Measurements from ENCODE around the gene ESRRA.

The ESRRA gene

DNA sequence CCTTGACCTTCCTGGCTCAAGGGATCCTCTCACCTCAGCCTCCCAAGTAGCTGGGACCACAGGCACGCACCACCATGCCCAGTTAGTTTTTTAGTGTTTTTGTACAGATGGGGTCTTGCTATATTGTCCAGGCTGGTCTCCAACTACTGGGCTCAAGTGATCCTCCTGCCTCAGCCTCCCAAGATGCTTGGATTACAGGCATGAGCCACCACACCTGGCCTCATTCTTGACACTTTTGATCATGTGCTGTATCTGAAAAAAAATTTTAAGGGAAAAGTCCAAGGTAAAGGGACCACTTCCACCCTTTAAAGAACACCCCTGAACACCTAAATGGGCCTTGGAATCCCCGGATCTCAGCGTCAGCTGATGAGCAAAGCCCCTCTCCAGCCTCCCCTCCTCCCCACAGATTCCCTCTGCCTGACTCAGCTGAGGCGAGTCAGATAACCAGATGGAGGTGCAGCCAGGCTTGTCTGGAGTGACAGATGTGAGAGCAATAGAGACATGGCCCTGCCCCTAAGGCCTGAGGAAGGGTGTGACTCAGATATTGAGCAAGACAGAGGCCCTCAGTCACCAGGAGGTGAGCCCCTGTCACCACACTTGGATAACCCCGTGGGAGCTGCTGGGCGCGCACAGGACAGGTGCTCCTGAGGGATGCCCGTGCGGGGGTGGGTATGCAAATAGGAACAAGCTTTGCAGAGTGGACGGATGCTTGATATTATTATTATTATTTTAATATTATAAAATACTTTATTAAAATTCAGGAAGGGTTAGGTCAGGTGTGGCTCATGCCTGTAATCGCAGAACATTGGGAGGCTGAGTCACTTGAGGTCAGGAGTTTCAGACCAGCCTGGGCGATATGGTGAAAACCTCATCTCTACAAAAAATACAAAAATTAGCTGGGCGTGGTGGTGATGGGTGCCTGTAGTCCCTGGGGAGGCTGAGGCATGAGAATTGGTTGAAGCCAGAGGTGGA is 29.7 kb downstream of the ESRRA start:
- no peak for DNase-seq

DNA sequence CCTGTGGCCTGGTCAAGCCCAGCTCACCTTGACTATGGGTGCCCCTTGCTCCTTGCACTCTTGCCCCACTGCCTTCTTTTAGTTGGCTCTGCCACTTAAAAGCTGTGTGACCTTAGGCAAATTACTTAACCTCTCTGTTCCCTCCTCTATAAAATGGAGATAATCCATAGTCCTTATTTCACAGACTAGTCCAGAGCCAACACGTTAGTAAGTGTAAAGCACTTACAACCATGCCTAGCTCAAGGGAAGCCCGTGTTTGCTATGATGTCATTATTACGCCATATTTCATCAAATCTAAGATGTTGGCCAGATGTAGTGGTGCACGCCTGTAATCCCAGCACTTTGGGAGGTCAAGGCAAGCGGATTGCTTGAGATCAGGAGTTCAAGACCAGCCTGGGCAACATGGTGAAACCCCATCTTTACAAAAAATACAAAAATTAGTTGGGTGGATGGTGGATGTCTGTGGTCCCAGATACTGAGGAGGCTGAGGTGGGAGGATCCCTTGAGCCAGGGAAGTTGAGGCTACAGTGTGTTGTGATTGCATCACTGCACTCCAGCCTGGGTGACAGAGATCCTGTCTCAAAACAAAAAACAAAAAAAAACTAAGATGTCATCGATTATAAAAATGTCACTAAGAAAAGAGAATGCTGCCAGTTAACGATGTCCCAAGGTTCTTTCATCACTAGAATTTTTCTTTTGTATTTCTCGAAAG is 32.4 kb downstream of the ESRRA start:
- no peak for DNase-seq

DNA sequence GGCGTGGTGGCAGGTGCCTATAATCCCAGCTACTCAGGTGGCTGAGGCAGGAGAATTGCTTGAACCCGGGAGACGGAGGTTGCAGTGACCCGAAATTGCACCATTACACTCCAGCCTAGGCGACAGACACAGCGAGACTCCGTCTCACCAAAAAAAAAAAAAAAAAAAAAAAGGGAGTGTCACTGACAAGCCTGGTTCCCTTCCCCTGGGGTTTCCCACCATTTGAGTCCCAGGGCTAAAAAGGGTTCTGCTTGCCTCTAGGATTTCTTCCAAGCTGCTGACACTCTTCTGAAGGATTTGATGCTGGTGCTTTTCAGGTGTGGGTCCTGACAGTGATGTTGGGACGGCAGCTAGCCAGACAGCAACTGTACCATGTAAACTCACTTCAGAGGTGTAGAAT is 33.4 kb downstream of the ESRRA start:
- DNase-seq, result no peak

DNA sequence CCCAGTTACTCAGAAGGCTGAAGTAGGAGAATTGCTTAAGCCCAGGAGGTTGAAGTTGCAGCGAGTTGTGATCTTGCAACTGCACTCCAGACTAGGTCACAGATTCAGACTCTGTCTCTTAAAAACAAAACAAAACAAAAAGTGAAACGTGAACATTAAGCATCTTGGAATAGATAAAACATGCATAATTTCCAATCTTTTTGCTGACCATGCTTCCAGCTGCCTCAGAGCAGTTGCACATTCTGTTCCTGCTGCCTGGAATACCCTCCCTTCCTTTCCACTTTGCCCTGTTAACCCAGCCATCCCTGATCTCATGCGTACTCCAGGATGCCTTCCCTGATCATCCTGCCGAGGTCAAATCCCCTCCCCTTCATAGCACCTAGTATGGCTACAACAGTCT is 34.0 kb downstream of the ESRRA start:
- DNase-seq, result no peak

DNA sequence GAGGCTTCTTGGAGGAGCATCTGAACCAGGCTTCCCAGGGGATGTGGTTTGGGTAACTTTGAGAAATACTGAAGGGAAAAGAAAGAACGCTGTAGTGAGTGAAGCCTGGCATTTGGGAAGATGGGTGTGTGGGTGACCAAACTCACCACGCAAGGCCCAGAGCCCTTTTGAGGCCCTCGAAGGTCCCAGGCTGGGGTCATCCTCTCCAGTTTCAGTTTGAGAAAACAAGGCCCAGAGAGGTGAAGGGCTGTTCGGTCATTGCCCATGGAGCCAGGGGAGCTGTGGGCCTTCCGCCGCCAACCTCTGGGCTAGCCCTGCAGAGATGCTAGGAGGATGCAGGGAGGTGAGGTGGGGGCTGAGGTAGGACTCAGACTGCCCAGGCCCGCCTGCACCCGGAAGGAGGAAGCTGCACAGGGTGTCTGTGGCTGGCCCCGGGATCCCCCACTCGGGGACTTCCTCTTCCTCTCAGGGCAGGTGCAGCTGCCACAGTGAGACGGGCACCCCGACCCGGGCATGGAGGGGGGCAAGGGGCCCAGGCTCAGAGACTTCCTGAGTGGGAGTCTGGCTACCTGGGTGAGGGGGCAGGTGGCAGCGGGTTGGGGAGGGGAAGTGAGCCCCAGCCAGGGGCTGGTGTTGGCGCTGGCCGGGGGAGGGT is 34.6 kb downstream of the ESRRA start, which contains the start of gene CCDC88B:
Gene CCDC88B (plus strand): TSS at position 451 of the 655 bp plus-strand sequence. CDS start 63 bp downstream, at position 514.
- DNase-seq, result no peak

DNA sequence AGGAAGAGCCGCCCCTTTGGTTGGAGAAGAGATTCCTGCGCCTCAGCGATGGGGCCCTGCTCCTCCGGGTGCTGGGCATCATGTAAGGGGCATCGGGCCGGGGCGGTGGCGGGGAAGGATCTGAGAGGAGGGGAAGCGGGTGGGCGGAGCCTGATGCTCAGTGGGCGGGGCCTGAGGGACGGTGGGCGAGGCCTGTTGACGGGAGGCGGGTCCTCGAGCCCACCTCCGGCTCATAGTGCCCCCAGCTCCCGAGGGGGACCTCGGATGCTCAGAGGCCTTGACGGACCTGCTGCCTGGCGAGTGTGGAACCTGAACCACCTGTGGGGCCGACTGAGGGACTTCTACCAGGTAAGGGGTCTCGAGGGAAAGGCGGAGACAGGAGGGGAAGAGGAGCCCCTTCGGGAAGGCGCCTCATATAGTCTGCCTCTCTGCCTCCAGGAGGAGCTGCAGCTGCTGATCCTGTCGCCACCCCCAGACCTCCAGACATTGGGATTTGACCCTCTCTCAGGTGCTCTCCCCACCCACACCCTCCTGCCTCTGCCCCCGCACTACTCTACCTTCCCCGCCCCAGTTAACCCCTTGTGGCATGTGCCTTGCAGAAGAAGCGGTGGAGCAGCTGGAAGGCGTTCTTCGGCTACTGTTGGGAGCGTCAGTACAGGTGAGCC is 35.5 kb downstream of the ESRRA start:
- DNase-seq, result no peak

DNA sequence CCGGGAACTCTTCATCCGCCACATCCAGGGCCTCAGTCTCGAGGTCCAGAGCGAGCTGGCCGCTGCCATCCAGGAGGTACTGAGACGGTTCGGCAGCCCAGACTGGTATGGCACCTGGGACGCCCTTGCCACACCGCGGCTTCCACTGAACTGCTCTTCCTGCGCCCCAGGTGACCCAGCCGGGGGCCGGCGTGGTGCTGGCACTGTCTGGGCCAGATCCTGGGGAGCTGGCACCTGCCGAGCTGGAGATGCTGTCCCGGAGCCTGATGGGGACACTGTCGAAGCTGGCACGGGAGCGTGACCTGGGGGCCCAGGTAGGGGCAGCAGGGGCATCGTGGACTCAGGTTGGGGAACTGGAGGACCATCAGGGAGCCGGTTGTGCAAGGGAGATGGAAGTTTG is 36.1 kb downstream of the ESRRA start:
- no peak for DNase-seq

DNA sequence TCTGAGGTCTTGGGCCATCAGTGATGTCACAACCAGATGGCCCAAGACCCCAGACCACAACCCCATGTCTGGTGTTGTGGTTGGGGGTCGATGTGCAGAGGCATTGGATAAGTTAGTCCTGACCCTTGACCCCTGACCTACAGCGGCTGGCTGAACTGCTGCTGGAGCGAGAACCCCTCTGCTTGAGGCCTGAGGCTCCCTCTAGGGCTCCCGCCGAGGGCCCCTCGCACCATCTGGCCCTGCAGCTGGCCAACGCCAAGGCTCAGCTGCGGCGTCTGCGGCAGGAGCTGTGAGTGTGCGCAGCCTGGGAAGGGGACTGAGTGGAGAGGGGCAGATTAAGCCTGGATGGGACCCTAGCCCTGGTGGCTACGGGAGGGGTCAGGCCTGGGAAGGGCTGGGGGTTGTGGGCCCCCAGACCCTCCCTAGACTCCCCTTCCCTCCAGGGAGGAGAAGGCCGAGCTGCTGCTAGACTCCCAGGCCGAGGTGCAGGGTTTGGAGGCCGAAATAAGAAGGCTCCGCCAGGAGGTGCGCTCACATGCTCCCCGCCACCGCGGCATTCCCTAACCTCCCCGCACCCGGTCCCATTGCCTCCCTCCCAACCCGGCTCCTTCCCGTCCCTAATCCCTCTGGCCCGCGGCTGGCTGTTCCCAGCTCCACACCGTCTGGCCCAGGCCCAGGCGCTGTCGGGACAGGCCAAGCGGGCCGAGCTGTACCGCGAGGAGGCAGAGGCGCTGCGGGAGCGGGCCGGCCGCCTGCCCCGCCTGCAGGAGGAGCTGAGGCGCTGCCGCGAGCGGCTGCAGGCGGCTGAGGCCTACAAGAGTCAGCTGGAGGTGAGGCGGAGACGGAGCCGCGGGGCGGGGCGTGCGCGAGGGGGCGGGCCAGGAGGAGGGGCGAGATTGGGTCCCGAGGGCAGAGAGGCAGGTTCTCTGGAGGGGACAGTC is 36.8 kb downstream of the ESRRA start:
- DNase-seq, result no peak

DNA sequence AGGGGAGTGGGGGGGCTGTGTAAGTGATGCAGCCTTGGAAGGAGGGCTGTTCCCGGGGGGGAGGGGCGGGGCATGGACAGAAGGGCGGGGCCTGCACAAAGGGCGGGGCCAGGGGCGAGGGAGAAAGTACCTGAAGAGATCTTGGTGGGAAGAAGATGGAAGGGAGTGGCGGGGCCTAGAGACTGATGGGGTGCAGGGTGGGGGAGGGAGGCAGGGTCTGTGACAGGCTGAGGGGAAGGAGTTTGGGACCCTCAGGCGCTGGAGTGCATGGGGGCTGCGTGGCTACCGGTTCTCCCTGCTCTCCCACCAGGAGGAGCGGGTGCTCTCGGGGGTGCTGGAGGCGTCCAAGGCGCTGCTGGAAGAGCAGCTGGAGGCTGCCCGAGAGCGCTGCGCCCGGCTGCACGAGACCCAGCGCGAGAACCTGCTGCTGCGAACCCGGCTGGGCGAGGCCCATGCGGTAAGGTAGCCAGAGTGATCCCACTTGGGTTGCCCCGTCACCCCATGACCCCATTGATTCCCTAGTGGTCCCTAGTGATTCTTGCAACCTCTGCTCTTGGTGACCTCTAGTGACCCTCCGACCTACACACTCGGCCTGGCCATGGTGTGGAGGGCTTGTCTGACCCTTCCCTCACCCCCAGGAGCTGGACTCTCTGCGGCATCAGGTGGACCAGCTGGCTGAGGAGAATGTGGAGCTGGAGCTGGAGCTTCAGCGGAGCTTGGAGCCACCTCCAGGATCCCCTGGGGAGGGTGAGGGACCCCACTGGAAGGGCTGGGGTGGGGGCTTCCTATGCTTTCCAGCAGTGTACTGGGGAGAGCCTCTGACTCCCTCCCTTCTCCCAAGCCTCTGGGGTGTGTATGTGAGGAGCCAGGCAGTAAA is 37.8 kb downstream of the ESRRA start:
- no peak for DNase-seq

DNA sequence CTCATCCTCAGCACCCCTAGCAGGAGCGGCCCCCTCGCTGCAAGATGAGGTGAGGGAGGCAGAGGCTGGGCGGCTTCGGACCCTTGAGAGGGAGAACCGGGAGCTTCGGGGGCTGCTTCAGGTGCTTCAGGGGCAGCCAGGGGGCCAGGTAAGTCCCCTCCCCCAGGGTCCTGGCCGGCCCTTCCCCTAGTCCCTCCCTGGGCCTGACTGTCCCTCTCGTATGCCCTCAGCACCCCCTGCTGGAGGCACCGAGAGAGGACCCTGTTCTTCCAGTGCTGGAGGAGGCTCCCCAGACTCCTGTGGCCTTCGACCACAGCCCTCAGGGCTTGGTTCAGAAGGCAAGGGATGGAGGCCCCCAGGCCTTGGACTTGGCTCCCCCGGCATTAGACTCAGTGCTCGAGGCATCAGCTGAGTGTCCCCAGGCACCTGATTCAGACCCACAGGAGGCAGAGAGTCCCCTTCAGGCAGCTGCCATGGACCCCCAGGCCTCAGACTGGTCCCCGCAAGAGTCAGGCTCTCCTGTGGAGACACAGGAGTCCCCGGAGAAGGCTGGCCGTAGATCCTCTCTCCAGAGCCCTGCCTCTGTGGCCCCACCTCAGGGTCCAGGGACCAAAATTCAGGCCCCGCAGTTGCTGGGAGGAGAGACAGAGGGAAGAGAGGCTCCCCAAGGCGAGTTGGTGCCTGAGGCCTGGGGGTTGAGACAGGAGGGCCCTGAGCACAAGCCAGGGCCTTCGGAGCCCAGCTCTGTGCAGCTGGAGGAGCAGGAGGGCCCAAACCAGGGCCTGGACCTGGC is 38.6 kb downstream of the ESRRA start:
- no peak for DNase-seq

DNA sequence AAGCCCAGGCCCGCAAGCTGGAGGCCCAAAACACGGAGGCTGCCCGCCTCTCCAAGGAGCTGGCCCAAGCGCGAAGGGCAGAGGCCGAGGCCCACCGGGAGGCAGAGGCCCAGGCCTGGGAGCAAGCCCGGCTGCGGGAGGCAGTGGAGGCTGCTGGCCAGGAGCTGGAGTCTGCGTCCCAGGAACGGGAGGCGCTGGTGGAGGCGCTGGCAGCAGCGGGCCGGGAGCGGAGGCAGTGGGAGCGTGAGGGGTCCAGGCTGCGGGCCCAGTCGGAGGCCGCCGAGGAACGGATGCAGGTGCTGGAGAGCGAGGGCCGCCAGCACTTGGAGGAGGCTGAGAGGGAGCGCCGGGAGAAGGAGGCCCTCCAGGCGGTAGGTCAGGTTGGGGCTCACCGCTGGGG is 39.5 kb downstream of the ESRRA start:
- no peak for DNase-seq

DNA sequence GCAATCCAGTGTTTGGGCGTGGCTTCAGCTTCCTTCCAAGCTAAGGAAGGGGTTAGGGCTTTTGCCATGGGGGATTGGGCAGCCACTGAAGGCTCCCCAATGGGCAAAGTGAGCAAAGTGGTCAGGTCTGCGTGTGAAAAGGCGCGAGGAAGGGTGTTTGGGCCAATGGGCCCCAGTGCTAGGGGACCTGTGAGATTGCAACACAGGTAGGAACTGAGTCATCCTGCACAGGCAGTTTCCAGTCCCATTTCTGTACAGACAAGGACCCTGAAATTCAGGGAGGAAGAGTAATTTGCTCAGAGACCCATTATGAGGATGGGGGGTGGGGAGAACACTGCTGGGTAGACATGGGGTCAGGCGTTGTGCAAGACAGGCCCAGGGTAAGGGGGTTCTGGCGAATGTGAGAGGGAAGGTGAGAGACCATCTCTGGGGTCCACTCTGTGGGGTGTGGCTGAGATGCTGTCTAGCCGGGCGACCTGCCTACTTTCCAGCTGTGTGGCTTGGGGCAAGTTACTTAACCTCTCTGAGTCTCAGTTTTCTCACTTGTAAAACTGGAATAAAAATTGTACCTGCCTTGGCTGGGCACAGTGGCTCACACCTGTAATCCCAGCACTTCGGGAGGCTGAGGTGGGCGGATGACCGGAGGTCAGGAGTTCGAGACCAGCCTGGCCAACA is 42.0 kb downstream of the ESRRA start:
- DNase-seq, result no peak

DNA sequence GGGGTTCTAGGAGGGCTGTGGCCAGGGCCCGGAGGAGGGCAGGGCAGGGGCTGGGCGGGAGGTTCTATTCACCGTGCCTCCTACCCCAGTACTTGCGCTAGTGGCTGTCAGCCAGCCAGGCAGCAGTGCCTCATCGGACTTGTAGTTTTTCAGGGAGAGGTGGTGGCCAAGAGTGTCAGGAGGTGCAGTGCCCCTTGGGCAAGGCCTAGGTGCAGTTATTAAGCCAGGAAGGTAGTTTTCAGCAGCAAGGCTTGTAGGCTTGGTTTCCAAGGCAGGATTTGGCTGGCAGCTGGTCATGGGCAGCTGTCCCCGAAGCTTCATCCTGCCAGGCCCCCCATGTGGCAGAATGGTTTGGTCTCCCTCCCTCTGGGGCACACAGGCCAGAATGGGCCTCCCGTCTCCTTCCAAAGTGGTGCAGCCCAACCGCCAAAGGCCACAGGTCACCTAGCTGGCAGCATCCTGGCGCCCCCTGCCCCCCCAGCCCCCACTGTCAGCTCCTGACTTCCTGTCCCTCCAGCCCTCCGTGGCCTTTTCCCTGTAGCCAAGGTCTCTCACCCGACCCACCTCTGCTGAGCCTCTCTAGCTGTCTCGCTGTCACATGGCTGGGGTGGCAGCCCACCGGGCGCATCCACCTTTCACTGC is 43.2 kb downstream of the ESRRA start:
- DNase-seq, result no peak

DNA sequence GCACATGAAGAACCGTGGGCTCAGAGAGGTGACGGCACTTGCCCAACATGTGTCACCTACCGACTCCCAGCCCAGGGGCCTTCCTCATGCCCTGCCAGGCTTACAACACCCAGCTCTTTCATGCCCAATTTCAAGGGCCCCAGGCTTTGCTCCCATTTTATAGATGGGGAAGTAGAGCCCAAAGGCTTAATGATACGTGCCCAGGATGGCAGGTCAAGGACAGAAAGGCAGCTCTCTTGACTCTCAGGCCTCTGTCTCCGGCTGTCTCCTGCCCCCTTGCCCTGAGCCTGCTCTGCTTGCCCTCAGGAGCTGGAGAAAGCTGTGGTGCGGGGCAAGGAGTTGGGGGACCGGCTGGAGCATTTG is 43.7 kb downstream of the ESRRA start:
- DNase-seq, result no peak

DNA sequence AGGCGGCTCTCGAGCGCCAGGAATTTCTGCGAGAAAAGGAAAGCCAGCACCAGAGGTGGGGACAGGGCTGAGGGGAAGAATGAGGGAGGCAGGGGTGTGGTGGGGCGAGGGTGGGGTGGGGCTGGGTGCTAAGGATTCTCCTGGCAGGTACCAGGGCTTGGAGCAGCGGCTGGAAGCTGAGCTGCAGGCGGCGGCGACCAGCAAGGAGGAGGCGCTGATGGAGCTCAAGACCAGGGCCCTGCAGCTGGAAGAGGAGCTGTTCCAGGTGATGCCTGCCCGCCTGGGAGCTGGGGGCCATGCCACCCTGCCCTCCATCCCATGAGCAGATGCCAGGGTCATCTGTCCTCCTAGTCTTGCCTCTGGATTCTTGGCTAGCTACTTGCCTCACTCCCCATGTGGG is 44.1 kb downstream of the ESRRA start:
- no peak for DNase-seq

DNA sequence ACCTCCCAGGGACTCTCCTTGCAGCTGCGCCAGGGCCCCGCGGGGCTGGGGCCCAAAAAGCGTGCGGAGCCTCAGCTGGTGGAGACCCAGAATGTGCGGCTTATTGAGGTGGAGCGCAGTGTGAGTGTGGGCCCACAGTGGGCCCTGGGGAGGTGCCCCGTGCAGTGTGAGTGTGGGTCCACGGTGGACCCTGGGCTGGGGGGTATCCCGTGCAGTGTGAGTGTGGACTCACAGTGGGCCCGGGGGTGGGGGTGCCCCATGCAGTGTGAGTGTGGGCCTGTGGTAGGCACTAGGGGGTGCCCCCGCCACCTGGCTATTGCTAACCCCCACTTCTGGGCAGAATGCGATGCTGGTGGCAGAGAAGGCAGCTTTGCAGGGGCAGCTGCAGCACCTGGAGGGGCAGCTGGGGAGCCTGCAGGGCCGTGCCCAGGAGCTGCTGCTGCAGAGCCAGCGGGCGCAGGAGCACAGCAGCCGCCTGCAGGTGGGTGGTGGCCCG is 45.9 kb downstream of the ESRRA start:
- DNase-seq, result no peak

DNA sequence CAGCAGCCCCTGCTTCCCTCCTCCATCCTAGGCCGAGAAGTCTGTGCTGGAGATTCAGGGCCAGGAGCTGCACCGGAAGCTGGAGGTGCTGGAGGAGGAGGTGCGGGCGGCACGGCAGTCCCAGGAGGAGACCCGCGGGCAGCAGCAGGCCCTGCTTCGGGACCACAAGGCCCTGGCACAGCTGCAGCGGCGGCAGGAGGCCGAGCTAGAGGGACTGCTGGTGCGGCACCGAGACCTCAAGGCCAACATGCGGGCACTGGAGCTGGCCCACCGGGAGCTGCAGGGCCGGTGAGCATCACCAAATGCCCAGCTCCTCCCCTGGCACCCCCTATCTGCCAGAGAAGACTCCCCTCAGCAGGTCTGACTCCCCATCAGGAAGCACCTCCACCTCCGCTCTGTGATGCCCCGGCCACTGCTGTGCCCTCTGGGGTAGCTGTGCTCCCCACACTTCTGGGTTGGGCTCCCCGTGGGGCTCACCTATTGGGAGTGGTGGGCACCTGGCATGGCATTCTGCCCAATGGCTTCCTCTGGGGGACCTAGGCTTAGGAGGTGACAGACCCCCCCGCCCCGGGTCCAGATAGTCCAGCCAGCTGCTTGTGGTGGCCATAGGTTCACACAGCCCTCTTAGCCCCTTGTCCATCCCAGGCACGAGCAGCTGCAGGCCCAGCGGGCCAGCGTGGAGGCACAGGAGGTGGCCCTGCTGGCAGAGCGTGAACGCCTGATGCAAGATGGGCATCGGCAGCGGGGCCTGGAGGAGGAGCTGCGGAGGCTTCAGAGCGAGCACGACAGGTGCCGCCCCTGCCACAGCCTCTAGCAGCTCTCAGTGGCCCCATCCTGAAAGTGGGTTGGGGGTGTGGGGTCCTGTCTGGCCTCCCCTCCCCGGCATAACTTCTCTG is 47.0 kb downstream of the ESRRA start:
- no peak for DNase-seq

Measured in cortex of kidney (tissue), 1 donor.